ENCODE data around the gene CELA3B.
"Not testable (repeated sequence)": the region's sequence is repeated elsewhere in the genome, so short reads cannot be mapped to it uniquely, and the experiment has no call there.

Gene CELA3B

GRCh38 chr1:21941370-21941769, 35.5 kb upstream of the CELA3B start:
- intact Hi-C loops (cut with DNase I), result no loop called here
- no peak for DNase-seq

- no peak for DNase-seq
- intact Hi-C loops (cut with DNase I), result no loop called here
Observed at GRCh38 chr1:21942464-21942863, 34.4 kb upstream of the CELA3B start.

DNA sequence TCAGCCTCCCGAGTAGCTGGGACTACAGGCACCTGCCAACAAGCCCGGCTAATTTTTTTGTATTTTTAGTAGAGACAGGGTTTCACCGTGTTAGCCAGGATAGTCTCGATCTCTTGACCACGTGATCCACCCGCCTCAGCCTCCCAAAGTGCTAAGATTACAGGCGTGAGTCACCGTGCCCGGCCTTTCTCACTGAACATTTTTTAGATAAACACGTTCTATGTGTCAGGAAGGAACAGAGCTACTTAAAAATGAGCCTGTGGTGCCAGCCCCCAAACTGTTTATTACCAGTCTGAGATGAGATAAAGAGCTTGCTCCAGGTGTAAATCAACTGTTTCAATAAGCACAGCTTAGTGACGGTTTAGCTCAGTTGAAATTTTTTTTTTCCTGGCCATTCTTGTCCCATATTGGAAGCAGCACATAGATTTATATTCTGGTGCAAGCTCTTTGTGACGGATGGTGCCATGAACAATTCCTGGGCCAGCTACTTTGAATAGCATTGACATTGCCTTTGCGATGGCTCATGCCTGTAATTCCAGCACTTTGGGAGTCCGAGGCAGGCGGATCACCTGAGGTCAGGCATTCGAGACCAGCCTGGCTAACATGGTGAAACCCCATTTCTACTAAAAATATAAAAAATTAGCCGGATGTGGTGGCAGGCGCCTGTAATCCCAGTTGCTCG, 33.7 kb upstream of the CELA3B start:
- intact Hi-C loops (cut with DNase I), result not testable (repeated sequence)
- peak in 2 of 42 donors; percentile 14 to 43 for DNase-seq

GRCh38 chr1:21944733-21945073, 32.1 kb upstream of the CELA3B start:
- DNase-seq, result no peak
- intact Hi-C loops (cut with DNase I), result no loop called here

GRCh38 chr1:21946836-21947587, 29.8 kb upstream of the CELA3B start:
- DNase-seq, result no peak
- intact Hi-C loops (cut with DNase I), result no loop called here

DNA sequence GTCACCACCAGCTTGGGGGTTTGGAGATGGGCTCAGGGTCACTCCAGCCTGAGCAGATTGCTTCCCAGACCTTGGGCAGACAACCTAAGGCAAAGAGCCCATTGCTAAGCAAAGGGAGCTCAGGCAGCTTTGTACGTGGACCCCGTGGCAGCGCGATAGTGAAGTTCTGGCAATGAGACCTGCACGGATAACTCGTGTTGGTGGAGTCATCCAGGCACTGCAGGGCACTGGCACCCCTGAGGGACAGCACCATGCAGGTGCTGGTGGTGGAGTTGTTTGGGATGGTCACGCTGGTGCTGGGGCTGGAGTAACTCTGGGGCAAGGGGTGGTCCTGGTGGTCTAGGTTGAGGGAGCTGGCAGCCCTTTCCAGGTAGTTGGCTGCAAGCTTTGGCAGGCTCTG, 26.1 kb upstream of the CELA3B start:
- no peak for DNase-seq
- intact Hi-C loops (cut with DNase I), result no loop called here

DNA sequence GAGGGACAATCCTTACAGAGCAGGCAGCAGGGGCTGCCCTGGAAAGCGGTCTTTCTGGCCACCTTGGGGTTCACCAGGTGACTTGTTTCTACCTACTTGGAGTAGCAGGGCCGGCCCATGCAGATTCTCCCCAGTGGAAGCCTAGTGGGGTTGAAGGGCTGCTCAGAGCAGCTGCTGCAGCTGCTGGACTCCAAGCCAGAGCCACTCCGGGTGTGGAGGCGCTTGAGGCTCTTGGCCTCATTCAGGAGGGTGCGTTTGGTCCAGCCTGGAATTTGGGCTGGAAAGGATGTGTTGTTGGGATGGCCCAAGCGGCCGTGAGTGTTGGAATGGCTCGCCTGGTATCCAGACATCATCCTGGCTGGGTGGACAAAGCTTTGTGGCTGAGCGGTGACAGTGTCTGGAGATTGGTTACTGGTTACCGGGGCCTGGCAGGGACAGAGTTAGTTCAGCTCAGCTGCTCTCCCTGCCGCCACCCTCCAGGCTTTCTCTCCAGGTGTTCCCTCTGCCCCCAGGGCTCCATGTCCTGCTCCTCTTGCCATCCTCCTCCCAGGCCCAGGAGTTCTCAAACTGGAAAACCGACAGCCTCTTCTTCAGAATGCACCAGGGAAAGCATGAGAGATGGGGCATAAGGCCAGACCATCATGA, 25.5 kb upstream of the CELA3B start:
- no peak for DNase-seq
- intact Hi-C loops (cut with DNase I), result no loop called here

- intact Hi-C loops (cut with DNase I), result no loop called here
- DNase-seq, result no peak
Observed at GRCh38 chr1:21952786-21953520, 23.9 kb upstream of the CELA3B start.

DNA sequence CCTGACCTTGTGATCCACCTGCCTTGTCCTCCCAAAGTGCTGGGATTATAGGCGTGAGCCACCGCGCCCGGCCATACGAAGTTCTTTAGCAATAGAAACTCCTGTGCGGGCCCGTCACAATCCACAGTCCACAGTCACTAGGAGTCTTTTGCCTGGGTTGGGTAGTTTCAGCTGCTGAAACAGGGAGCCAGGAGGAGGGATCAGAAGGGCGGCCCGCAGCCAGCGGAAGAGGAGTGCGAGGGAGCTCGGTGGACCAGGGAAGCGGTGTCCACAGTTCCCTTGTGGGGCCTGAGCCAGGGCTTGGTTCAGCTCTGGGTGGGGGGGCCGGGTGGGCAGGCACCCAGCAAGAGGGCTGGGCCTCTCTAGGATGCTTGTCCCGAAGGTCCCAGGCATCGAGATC, 21.8 kb upstream of the CELA3B start:
- DNase-seq, result no peak

GRCh38 chr1:21955501-21956281, 21.1 kb upstream of the CELA3B start:
- intact Hi-C loops (cut with DNase I), result no loop called here
- DNase-seq, result no peak

More for the DNA sequence above, 21.8 kb upstream of the CELA3B start:
- intact Hi-C loops (cut with DNase I), result no loop called here

- intact Hi-C loops (cut with DNase I), result no loop called here
- DNase-seq, result no peak
Observed at GRCh38 chr1:21956720-21957552, 19.9 kb upstream of the CELA3B start.

GRCh38 chr1:21961337-21961736, 15.5 kb upstream of the CELA3B start:
- intact Hi-C loops (cut with DNase I), result no loop called here
- DNase-seq, result no peak

GRCh38 chr1:21961799-21962198, 15.0 kb upstream of the CELA3B start:
- intact Hi-C loops (cut with DNase I), result no loop called here
- no peak for DNase-seq

DNA sequence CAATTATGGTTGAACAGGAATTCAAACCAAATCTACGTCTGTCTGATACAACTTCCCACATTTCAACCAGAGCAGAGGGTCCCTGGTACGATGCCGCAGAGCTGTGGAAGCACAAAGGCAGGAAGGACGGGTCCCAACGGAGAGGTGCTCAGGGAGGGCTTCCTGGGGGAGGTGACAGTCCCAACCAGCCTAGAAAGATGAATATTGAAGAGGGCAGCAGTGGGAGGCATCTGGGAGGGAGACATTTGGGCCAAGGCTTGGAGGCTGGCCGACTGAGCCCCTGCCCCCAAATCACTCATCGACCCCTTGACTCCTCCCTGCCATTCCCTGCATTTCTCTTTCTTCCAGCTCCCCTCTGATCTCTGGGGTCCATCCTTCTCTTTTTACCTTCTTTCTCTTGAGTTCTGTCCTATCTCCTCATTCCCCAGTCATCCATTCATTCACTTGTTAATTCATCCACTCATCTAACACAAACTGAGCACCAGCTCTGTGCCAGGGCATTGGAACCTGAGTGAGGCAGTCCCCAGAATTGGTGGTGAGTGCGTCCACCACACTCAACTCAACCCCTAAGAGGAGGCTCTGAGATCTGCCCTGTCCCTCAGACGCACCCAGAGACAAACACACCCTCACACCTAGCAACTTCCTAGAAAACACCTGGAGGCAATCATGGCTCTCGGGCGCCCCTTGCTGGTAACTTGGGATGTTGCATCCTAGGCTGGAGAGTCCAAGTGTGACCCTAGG, 13.2 kb upstream of the CELA3B start:
- intact Hi-C loops (cut with DNase I), result no loop called here
- DNase-seq, result peak; percentile 34 to 93 (median 82)

- intact Hi-C loops (cut with DNase I), result no loop called here
- DNase-seq, result no peak
Observed at GRCh38 chr1:21966247-21967000, 10.4 kb upstream of the CELA3B start.

GRCh38 chr1:21967216-21967615, 9.6 kb upstream of the CELA3B start:
- intact Hi-C loops (cut with DNase I); DNase-seq: not testable (repeated sequence)

GRCh38 chr1:21969066-21969465, 7.8 kb upstream of the CELA3B start:
- DNase-seq, result peak; percentile 15 to 84 (median 60)
- intact Hi-C loops (cut with DNase I), result not testable (repeated sequence)
